Uterus (tissue), 4 donors: ENCODE data around the gene UBTF. TPM values are rescaled to one million over a fixed set of nuclear protein-coding genes. Genes with fewer than 3 reads are reported as not detected.

Experiments used
- DNase-seq, 2 donors: peaks; one replicate each; pipeline ENCODE4 v3.0.0-alpha.2; 2019 to 2020
- H3K27ac ChIP-seq, 2 donors: fragments of 200-600 bp; sonication (generic); 1 replicate in 1 of 2; 2 replicates in 1 of 2; pipeline ENCODE4 v1.5.1; 2016 to 2018
- H3K27me3 ChIP-seq, 2 donors: fragments of 200-600 bp; sonication (generic); one replicate each; pipeline ENCODE4 v1.5.1; 2018 to 2019; ENCODE audit warnings: control low read depth in 1 of 2
- H3K36me3 ChIP-seq, 2 donors: fragments of 200-600 bp; sonication (generic); one replicate each; pipeline ENCODE4 v1.5.1; 2019; ENCODE audit warnings: control low read depth in 1 of 2
- H3K4me1 ChIP-seq, 2 donors: fragments of 200-600 bp; sonication (generic); one replicate each; pipeline ENCODE4 v1.5.1; 2018 to 2019; ENCODE audit warnings: control low read depth in 1 of 2
- H3K4me3 ChIP-seq, 2 donors: fragments of 200-600 bp; sonication (generic); 1 replicate in 1 of 2; 2 replicates in 1 of 2; pipeline ENCODE4 v1.5.1; 2018 to 2019; ENCODE audit warnings: mild to moderate bottlenecking in 1 of 2
- H3K9me3 ChIP-seq, 2 donors: fragments of 200-600 bp; sonication (generic); one replicate each; pipeline ENCODE4 v1.5.1; 2019; ENCODE audit warnings: control low read depth in 1 of 2
- CTCF ChIP-seq, 4 experiments: fragments of 200-600 bp in 2 of 4; fragments of 450-650 bp in 2 of 4; sonication (generic) in 2 of 4; IDR thresholded peaks; one replicate each; pipeline ENCODE4 v1.5.1; 2016 to 2019; ENCODE audit warnings: antibody characterized with exemption in 4 of 4, mild to moderate bottlenecking in 2 of 4, moderate library complexity in 1 of 4
- POLR2A ChIP-seq, 2 donors: fragments of 450-650 bp; IDR thresholded peaks; one replicate each; pipeline ENCODE4 v1.6.1; 2016; ENCODE audit warnings: antibody characterized with exemption in 2 of 2, mild to moderate bottlenecking in 1 of 2, moderate library complexity in 1 of 2
- intact Hi-C: fragments of 100-400 bp; cut with DNase I; formaldehyde crosslinking; loops from one replicate; pipeline ENCODE4 v1.15.1; 2023; ENCODE audit warnings: low total_unique reads
- total RNA-seq, 4 donors: library from RNA; depleted of rRNA in 3 of 4; stranded (reverse); fragments of >200 nt in 3 of 4; gene quantifications; one replicate each; pipeline versions ENCODE4 v1.1.0 to v1.2.4, GENCODE V29; 2014 to 2023
- donor health status: DM: yes; HTN: yes; CAD: no.

The UBTF gene
- total RNA-seq, 4 donors from 2014 or later, result 17.4 to 124 (median 72.9) TPM

GRCh38 chr17:44192750-44193149 lies 26.7 kb downstream of the UBTF start:
- Histone ChIP-seq H3K9me3 (no peaks in the 10 kb centered on the region), H3K27me3 (no peaks in the 10 kb centered on the region), H3K4me3 (no peak overlapping the region), H3K27ac (no peak overlapping the region), H3K36me3 (no peaks in the 10 kb centered on the region), H3K4me1 (peaks cover 0 to 7% of the 10 kb centered on the region in 2 donors)
- no peak for TF ChIP-seq CTCF (IDR thresholded peaks at IDR 0.05)
- no peak for TF ChIP-seq POLR2A (IDR thresholded peaks at IDR 0.05)
- no peak for DNase-seq
- intact Hi-C loops, result no loop called here

GRCh38 chr17:44191941-44192496 lies 27.5 kb downstream of the UBTF start:
- DNase-seq, result no peak
- H3K9me3 ChIP-seq, result no peaks in the 10 kb centered on the region
- H3K27me3 ChIP-seq, result no peaks in the 10 kb centered on the region
- H3K4me1 ChIP-seq, result peaks cover 0 to 7% of the 10 kb centered on the region in 2 donors
- H3K27ac ChIP-seq, result no peak overlapping the region
- no peak overlapping the region for H3K4me3 ChIP-seq
- intact Hi-C loops, result no loop called here
- TF ChIP-seq POLR2A (IDR thresholded peaks at IDR 0.05), result no peak
- TF ChIP-seq CTCF (IDR thresholded peaks at IDR 0.05), result no peak
- no peaks in the 10 kb centered on the region for H3K36me3 ChIP-seq

- intact Hi-C loops, result no loop called here
These were observed 28.1 kb downstream of the UBTF start for GRCh38 chr17:44191369-44191768.

GRCh38 chr17:44190481-44190880 lies 29.0 kb downstream of the UBTF start:
- intact Hi-C loops, result no loop called here
- Histone ChIP-seq H3K27me3 (no peaks in the 10 kb centered on the region), H3K36me3 (no peaks in the 10 kb centered on the region), H3K4me3 (no peak overlapping the region), H3K4me1 (peaks cover 0 to 11% of the 10 kb centered on the region in 2 donors), H3K27ac (no peak overlapping the region), H3K9me3 (no peaks in the 10 kb centered on the region)
- no peak for DNase-seq
- no peak for TF ChIP-seq POLR2A (IDR thresholded peaks at IDR 0.05)

More at GRCh38 chr17:44191369-44191768, 28.1 kb downstream of the UBTF start:
- Histone ChIP-seq H3K27ac (no peak overlapping the region), H3K9me3 (no peaks in the 10 kb centered on the region), H3K36me3 (no peaks in the 10 kb centered on the region), H3K4me3 (no peak overlapping the region), H3K4me1 (peaks cover 0 to 7% of the 10 kb centered on the region in 2 donors), H3K27me3 (no peaks in the 10 kb centered on the region)
- TF ChIP-seq POLR2A (IDR thresholded peaks at IDR 0.05) (no peak), CTCF (IDR thresholded peaks at IDR 0.05) (no peak)
- DNase-seq, result no peak

- Histone ChIP-seq H3K4me1 (peaks cover 0 to 22% of the 10 kb centered on the region in 2 donors), H3K27ac (peak overlapping the region in 1 of 2 donors; percentile 92), H3K36me3 (no peaks in the 10 kb centered on the region), H3K27me3 (no peaks in the 10 kb centered on the region), H3K9me3 (no peaks in the 10 kb centered on the region), H3K4me3 (no peak overlapping the region)
- TF ChIP-seq POLR2A (IDR thresholded peaks at IDR 0.05) (no peak), CTCF (IDR thresholded peaks at IDR 0.05) (no peak)
- DNase-seq, result no peak
- intact Hi-C loops, result no loop called here
These were observed 30.7 kb downstream of the UBTF start for GRCh38 chr17:44188576-44189403.
